GM04504 (cell line): ENCODE data around the gene ACOX3.
"Not testable (repeated sequence)": the region's sequence is repeated elsewhere in the genome, so short reads cannot be mapped to it uniquely, and the experiment has no call there.

Experiments
- DNase-seq: peaks from one replicate; pipeline ENCODE4 v3.0.0-alpha.2; 2012; ENCODE audit warnings: low read depth

Gene ACOX3

DNA sequence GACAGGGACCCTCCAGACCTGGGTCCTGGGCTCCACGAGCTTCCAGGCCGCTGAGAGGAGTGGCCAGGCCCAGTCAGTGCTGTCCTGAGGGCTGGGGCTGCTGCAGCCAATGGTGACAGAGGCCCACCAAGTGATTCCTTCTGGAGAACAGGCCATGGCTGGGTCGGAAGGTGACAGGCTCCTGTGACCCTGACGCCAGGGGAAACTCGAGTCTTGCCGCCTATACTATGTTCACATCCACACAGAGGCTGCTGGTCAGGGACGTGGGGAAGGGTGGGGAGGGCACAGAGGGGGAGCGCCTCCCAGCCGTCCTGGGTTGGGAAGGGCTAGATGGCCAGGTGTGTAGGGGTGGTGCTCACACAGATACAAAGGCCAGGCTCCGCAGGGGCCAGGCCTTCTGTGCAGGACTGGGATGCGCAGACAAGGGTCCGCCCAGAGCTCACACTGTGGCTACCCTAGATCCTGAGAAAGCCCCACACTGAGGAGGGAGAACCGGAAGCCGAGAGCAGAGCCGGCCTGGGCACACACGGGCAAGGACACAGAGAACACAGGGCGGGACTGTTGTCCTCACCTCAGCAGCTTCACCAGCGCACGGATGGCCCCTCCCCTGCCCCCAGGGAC, 89.6 kb downstream of the ACOX3 start:
- DNase-seq = no peak

DNA sequence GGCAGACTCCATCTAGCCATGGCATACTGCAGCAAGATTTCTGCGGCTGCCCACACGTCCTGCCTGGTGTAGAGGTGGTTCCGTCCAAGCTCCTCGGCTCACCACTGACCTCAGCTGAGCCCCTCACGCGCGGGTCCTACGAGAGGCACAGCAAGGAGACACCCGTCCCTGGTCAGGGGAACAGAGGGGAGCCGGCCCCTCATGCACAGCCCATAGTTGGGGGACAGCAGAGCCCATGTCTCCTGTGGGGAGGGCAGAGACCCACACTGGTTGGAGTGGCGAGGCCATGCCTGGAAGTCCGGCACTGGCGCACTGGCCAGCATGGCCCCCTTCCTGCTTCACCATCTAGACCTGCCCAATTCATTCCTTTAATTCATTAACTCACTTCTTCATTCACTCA, 90.2 kb downstream of the ACOX3 start:
- no peak for DNase-seq

DNA sequence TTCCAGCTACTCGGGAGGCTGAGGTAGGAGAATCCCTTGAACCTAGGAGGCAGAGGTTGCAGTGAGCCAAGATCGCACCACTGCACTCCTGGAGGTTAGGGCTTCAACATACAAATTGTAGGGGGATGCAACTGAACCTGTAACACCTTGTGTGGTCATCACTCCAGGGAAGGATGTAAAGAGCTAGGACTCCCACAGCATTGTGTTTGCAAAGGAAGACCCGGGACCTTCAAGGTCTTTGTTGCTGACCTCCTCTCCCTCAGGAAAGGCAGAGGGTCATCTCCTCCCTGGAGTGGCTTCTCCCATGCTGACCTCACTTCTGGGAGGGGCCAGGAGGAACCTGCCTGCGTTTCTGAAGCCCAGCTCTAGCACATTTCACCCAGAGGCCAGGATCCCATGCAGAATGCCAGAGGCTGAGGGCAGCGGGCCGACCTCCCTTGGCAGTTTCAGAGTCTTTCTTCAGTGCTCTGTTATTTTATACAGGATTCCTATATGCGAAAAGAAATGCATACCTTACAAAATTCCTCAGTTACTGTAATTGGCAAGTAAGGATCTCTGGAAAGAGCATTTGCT, 90.8 kb downstream of the ACOX3 start:
- no peak for DNase-seq

DNA sequence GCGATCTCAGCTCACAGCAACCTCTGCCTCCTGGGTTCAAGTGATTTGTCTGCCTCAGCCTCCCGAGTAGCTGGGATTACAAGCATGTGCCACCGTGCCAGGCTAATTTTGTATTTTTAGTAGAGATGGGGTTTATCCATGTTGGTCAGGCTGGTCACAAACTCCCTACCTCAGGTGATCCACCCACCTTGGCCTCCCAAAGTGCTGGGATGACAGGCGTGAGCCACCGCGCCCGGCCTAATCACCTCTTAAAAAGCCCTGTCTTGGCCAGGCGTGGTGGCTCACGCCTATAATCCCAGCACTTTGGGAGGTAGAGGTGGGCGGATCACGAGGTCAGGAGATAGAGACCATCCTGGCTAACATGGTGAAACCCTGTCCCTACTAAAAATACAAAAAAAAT, 91.3 kb downstream of the ACOX3 start:
- not testable (repeated sequence) for DNase-seq

DNA sequence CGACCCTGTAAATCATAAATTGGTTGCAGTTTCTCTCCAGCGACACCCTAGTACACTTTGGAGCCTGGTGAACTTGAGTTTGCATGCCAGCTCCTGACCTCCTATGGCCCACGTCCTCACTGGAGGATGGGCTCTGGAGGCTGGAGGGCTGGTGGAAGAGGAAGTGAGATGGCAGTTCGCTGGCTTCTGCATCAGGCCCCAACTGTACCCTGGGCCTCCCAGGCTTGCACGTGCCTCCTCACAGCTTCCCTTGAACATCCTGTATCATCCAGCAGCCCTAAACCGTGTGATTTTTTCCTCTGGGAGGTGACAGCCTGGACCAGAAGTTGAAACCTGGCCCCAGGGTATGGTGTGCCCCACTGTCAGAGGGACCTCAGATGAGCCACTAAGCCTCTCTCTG, 92.5 kb downstream of the ACOX3 start:
- no peak for DNase-seq

DNA sequence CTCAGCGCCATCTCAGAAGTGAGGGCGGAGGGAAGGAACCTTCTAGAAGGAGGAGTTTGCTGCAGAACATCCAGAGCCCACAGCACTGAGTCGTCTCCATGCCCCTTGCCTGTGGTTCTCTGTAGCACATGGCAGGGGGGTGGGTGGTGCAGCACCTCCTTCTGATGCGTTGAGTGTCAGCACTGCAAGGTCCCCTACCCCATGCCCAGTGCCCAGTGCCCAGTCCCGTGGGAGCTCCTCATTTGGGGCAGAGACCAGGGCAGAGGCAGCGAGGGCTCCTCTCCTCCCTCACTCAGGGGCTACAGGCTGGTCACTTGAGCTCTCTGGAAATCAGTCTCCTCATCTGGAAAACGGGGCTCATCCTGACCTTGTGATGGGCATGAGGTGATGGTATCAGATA, 92.9 kb downstream of the ACOX3 start:
- no peak for DNase-seq

DNA sequence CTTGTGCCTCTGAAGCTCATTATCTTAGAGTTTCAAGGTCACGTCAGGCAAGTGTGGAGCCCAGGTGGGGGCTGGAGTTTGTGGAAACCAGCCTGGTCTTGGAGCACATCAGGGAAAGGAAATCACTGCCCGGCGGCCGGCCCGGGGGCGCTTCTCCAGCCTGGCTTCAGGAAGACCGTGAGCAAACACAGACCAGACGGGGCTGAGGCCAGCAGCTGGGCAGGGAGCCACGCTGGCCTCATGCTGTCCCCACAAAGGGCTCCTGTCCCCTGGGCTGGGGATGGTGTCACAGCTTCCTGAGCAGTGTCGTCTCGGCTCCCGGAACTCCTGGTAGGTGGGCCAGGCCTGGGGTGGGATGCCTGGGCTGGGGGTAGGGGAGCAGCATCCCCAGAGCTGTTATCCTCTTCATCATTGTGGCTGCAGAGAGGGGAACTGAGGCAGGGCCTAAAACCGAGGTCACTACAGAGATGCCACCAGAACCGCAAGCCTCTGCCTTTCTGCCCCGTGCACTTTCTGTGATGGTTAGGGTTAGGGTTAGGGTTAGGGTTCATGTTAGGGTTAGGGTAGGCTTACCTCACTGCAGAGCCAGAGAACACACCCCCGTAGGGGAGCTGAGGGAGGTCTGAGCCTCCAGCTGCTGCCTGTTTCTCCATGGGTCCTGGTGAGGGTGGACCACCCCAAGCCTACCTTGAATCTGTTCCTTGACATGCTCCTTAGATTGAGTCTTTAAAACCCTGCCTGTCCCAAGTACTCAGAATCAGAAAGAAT, 93.5 kb downstream of the ACOX3 start:
- DNase-seq = no peak

DNA sequence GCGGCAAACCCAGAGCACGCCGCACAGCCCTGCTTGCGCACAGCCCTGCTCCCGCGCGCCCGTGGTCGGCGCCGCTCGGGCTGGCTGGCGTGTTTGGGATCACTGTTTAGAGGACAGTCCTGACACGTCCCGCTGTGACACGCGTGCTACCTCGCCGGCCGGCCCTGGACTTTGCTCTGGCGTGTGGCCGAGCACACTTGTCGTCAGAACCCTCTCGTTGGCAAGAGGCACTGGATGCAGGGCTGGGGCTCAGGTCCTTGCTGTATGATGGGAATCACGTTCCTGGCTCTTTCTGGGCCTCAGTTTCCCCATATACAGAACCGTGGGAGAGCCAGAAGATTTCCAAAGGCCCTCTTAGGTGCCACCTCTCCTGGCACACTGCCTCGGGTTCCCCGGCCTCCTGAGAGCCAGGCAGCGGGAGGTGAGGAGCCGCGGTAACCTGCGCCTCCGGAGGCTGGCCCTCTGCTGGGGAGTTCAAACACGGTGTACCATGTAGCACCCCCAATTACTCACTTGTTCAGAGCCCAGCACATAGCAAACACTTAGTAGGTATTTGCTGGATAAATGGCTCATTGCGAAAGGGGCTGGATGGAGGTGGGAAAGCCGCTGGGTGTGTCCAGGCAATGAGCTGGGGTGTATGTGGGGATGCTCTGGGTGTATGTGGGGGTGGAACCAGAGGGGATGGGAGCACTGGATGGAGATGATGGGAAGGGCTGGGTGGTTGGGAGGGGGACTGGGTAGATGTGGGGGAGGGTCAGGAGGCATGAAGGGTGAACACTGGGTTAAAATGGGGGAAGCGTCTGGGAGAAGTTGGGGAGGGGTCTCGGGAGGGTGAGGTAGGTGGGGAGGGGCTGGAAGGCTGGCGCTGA, 94.3 kb downstream of the ACOX3 start:
- no peak for DNase-seq

DNA sequence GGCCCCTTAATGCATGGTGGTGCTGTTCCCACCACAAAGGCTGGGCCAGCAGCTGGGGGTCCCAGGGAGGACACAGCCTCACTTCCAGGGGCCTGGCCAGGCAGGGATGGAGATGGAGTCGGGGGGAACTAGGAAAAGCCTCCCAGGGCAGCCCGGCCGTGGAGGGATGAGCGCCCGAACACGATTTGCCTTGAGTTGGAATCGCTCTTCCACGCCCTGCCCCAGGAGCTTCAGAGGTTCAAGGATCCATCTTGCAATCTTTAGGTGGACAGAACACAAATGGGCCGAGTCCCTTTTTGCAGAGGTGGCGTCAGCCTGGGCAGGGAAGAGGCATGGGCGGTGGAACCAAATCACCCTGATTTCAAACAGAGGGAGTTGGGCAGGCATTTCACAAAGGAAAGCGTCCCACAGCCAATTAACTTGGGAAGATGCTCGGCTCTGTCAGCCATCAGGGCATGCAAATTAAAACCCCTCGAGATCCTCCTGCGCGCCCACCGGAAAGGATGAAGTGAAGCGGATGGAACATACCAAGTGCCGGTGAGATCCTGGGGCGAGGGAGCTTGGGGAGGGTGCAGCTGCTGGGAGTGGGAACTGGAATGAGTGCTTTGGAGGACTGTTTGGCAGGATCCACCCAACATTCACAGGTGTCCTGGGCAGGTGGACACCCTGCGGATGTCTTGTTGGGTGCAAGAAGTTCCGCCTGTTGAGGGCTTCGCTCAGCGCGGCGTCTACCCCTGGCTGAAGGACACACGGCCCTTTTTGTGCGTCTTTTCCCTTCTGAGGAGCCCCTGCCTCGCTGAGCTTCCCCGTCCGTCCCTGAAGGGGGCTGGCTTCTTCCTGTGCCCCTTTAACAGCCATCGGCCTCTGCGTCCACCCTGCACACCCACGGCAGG, 95.2 kb downstream of the ACOX3 start:
- DNase-seq = no peak

DNA sequence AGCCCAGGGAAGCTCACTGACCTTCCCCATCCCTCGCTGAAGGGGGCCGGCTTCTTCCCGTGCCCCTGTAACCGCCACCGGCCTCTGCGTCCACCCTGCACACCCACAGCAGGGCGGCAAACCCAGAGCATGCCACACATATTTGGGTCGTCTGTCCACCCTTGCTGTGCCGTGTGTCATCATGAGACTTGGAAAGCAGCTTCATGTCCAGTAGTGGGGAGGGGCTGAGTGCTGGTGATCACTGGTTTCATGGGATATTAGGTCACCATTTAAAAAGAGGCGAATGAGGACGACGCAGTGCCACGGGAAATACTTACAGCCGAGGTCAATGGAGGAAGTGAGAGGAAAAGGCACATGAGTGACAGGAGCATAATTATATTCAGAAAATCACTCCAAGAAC, 96.1 kb downstream of the ACOX3 start:
- no peak for DNase-seq

DNA sequence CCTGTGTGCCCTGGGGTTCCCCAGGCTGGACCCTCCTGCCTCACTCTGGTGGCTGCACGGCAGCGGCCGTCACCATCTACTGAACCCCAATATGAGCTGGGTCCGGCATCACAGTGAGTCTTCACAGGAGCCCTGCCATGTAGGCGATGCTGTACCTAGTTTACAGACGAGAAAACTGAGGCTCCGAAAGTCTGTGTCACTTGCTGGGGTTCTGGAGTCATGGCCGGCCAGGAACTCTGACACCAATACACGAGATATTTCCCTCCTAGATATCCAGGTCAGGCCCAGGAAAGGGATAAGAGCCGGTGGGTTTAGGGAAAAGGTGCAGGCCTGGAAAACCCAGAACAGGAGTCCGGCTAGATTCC, 96.6 kb downstream of the ACOX3 start:
- DNase-seq = no peak

DNA sequence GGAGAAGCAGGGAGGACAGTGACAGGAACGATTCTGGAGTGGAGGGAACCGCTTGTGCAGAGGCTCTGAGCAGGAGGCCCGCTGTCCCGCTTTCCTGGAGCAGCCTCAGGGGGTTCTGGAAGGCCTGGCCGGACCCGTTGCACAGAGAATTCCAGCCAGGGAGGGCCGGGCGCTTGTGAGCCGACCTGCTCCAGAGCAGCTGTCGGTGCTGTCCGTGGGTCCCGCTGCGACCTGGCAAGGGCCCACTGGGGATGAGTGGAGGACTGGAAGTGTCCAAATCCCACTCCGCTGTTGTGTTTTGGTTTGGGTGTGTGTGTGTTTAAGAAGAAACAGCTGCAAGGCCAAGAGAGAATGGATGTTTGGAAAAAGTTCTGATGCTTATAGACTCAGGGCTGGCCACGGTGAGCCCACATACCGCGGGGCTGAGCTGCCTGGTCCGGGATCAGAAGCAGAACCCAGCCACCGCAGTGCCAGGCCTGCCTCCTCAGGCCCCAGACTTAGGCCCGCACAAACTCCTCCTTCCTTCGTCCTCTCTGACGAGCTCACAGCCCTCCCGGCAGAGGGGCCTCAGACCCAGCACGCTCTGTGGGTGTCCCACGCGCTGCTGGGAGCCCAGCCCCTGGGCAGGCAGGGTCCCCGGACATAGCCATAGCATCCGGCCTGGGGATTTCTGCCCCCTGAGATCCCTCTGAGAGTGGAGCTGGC, 97.1 kb downstream of the ACOX3 start:
- DNase-seq = no peak

DNA sequence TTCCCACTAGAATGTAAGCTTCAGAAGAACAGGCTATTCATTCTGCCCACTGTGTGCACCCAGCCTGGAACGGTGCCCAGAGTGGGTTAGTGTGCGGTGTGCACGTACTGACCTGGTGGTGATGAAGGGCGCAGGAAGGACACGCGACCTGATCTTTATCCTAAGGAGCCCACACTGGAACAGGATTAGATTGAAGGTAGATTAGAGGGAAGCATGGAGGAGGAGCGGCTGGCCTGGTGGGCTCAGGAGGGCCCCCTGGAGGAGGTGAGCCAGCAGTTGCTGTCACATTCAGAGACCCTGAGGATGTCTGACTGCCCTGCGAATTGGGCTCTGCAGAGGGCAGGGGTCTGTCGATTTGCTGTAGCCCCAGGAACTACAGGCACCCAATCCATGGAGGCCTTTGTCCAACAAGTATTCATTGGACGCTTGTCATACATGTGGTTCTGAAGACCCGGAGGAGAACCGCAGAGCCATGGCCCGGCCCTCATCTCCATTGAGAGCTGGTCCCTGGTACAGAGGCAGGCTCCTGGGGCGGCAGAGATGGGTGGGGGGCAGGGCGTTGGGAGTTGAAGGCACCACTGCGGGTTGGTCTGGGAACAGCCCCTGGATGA, 97.8 kb downstream of the ACOX3 start:
- DNase-seq = no peak

DNA sequence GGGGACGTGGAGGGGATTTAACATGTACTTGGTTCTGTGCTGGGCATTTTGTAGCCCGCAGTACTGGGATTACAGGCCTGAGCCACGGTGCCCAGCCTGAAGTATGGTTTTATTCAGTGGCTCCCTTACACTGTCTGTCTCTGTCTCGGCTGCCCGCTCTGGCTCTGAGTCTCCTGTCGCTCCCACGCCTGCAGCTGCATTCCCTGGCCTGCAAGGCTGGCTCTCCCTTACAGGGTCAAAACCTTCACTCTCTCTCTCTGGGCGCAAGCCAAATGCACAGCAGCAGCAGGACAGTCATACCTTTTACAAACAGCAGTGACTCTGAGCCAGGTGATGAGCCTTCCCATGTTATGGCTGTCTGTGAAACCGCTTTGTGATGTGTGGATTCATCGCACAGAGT, 98.8 kb downstream of the ACOX3 start:
- no peak for DNase-seq

DNA sequence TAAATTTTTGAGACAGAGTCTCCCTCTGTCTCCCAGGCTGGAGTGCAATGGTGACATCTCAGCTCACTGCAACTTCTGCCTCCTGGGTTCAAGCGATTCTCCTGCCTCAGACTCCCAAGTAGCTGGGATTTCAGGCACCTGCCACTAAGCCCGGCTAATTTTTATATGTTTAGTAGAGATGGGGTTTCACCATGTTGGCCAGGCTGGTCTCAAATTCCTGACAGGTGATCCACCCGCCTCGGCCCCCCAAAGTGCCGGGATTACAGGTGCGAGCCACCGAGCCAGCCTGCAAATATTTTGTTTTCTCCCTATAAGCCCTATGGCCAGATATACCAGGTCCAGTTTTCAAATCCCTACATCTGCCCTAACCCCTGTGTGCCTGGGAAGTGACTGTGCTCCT, 99.2 kb downstream of the ACOX3 start:
- not testable (repeated sequence) for DNase-seq

DNA sequence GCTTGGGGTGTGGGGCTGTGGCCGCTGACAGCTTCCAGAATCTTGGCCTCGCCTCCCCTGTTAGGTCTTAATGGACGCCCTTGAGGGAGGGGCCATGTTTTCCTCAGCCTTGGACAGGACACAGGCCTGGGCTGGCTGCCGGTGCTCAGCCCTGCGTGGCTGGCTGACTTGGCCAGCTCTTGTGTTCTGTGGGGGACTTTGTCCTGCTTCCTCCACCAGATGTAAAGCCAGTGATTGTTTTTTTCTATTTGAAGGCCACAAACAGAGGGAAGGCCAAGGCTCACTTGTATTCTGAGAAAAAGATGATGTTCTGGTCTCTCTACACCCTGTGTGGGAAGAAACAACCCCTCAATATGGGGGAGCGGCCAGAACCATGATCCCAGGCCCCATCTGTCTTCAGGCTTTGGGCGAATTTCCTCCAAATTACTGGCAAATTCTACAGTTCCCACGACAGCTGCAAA, 99.7 kb downstream of the ACOX3 start:
- DNase-seq = no peak

DNA sequence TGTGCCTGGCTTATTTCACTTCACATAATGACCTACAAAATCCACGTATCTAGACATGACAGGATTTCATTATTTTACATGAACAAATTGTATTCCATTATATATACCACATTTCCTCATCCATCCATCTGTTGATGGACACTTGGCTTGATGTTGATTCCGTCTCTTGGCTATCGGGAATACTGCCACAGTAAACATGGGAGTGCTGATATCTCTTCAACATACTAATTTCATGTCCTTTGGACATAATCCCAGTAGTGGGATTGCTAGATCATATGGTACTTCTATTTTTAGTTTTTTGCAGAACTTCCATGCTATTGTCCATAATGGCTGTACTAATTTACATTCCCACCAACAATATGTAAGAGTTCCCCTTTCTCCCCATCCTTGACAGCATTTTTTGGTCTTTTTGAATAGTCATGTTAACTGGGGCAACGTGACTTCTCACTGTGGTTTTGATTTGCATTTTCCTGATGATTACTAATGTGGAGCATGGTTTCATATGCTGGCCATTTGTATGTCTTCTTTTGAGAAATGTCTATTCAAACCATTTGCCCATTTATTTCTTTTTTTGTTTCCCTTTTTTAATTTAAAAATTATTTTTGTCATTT, 102.1 kb downstream of the ACOX3 start:
- no peak for DNase-seq

DNA sequence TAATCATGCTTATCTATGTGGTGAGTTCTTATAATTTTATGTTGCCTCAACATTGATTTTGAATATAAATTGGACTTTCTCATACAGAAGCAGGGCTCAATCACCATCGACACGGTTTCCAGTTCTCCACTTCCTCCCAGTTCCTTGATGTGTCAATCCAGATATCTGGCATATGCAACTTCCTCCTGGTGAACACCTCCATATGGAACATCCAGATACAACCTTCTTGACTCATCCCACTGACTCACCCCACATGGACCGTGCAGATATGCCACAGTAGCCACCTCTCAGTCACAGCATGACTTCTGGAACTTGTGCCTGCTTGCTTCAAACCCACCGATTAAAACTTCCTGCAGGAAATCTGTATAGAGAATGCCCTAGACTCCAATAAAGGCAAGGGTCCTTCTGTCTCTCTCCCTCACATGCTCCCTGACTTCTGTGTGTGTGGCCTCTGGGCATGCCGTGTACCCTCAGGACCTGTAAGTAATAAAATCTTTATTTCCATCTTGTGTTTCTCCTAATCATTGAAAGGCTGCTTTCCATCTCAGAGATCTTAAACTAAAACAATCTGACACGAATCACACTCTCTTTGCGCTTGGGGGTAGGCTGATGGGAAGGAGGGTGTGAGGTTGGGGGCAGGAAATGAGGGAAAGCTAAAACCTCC, 104.0 kb downstream of the ACOX3 start:
- no peak for DNase-seq

DNA sequence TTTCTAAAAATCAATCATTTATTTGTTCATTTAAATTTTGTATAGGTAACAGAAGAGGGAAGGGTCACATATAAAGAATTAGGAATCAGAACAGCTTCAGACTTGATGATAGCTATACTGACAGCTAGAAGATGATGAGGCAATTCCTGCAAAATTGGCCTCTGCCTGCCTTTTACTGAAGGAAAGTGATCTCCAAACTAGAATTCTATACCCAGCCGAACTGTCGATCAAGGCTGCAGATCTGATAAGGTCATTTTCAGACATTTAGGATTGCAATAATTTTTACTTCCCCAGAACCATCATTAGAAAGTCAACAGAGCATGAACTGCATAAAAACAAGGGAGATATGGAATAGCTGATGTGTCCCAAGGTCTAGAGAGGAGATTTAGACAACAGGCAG, 104.7 kb downstream of the ACOX3 start:
- DNase-seq = no peak
